RPMI7951 (cell line): ENCODE results near the gene GAREM1. TPM values are rescaled to one million over a fixed set of nuclear protein-coding genes. Genes with fewer than 3 reads are reported as not detected.

Experiments used
- DNase-seq: peaks from one replicate; pipeline ENCODE4 v3.0.0-alpha.2; 2012; ENCODE audit warnings: low read depth
- total RNA-seq: library from RNA; depleted of rRNA; stranded (reverse); fragments of >200 nt; shearing (Covaris generic); gene quantifications from 2 replicates; pipeline ENCODE4 v1.2.3, GENCODE V29; 2014

GAREM1 gene
- total RNA-seq, 1 experiment from 2014 or later = 0.60 TPM

DNA sequence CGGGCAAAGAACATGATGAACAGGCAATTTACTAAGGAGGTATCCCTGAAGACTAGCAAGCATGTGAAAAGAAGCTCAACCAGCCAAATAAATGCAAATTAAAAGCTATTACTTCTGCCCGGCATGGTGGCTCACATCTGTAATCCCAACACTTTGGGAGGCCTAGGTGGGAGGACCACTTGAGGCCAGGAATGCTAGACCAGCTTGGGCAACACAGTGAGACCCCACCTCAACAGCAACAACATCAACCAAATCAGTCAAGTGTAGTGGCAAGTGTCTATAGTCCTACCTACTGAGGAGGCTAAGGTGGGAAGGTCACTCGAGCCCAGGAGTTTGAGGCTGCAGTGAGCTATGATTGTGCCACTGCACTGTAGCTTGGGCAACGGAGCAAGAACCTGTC, 141.7 kb downstream of the GAREM1 start:
- DNase-seq = no peak

DNA sequence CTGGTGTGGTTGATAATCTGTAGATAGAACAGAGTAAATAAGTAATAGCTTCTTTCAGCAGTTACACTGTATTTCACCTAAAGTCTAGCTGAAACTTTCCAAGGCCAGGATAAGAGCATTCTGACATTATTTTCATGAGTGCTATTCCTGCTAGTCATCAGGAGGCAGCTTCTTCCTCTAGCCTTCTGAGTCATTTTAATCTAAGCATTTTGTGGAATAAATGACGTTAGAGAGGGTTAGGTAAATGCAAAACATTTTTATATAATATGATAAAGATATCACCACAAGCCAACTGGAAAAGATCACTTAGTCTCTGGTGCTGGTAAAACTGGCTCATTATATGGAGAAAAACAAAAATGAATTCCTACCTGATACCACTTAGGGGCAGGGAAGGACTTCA, 142.3 kb downstream of the GAREM1 start:
- no peak for DNase-seq

DNA sequence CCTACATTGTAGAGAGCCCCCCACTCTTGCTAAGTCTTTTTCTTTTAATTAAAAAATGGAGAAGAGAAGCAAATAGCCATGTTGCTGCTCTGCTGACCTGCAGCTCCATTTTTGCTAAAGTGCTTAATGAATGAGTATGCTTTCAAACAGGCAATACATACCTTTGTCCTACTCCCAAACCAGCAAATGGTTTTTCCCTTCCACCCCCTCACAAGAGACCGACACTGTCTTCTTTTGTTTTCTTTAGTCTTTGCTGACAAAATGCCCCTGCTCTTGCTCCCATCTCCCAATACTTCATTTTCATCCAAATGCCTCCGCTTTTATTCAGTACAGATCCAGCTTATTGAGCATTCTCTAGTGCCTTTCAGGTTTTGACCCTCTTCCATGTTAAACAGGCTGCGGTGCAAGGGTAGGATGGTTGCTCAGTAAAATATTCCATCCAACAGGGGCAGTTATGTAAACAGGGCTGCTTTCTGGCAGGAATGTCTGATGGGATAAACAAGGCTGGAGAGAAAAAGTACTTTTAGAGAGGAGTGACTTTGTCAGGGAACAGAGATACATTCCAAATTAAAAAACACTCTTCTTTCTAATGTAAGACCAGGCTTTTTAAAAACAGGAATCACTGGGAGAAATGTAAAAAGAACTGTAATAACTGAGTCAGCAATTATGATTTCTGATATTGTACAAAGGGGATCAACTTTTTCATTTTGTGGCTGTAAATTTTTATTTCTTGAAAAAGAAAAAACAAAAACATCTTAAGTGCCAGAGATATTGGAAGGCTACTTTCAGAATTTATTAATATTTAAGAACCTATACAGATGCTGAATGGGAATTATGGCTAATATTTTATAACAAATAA, 144.0 kb downstream of the GAREM1 start:
- no peak for DNase-seq

DNA sequence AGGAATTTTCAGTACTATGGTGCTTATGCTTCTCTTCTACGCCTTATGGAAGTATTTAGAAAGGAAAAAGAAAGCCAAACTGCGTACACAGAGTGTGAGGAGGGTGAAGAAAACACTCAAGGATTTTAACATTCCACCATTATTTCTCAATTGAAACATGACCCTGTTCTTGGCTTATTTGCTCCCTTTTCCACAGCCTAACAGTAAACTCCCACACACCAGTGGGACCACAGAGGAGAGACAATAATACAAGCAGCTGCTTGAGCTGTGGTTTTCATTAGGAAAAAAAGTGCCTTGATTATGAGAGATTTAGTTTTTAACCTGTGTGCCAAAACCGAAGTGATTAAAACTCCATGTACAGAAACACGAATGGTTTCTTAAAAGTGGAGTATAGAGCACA, 146.5 kb downstream of the GAREM1 start:
- DNase-seq = no peak

DNA sequence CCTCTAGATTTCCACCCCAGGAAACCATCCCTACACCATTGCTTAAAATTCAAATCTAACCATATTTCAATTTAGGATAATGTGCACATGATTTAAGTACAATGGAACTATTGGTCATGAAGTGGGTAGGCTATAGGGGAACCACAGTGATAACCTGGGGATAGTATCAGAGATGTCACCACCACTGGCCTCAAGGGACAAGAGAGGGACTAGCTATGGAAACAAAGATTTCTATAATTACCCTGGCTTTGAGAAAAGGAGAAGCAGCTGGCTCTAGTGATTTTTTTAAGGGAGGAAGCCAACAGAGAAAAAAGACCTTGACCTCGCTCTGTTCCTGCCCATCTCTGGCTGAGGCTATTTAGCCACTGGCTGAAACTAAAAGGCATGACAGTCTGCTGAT, 148.9 kb downstream of the GAREM1 start:
- no peak for DNase-seq

DNA sequence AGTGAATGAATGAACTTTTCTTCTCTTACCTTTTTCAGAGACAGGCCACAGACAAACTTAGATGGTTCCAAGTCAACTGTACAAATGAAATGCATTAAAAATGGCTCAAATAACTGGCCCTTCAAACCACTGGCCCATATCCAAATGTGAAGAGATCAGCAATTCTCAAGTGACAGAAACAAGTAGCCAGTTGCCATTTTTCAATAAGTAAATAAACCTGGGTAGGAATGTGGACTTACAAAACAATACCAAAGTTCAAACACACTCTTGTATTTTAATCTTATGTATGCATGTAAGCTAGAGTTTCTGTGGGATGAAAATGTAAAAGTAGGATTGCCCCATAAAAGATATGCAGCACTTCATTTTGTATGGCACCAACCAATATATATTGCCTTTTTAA, 151.6 kb downstream of the GAREM1 start:
- no peak for DNase-seq

DNA sequence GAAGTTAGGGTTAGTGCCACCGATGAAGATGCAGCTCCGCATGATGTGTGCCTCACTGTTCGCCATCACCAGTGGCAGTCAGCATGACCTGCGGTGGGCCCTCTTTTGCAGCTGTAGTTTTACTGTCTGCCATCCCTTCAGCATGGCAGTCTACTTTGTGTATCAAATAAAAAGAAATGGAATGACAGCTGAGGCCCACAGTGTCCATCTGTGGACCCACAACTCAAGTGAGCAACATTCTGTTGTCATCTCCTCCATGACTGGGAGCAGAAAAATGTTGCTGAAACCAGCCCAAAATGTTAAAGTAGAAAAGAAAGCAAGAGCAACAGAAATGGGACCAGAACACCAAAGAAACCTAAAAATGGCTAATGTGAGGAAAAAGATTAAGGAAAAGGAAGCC, 152.1 kb downstream of the GAREM1 start:
- no peak for DNase-seq

DNA sequence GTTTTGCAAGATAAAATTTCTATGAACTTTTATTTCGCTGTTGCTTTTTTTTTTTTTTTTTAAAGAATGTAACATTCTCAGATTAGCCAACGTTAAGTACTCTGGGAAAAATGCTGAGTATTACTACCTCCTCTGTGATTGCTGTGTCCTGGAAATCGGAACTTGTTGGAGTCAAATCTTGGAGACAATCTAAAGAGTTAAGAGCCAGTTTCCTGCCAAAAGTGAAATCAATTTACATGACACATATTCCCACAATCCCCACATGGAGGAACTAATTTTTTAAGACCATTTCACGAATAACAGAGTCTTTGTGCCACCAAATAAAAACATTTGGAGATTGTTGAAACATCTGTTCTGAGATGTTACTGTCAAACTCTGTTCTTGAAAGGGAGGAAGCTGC, 153.0 kb downstream of the GAREM1 start:
- no peak for DNase-seq

DNA sequence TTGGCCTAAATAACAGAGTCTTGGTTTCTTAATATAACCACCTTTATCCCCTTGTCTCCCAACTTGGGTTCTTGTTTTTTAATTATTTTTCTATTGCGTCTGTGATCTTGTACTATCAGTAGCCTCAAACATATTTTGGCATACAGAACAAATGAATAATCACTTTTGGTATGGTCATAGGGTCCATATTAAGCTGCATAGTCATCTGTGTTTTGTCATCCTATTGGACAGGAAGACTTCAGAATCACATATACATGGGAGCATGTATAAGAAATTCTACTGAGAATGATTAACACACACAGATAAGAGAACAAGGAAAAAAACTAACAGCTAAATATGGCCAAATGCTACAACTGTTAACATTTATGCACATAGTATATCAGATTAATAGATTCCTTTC, 154.8 kb downstream of the GAREM1 start:
- no peak for DNase-seq

DNA sequence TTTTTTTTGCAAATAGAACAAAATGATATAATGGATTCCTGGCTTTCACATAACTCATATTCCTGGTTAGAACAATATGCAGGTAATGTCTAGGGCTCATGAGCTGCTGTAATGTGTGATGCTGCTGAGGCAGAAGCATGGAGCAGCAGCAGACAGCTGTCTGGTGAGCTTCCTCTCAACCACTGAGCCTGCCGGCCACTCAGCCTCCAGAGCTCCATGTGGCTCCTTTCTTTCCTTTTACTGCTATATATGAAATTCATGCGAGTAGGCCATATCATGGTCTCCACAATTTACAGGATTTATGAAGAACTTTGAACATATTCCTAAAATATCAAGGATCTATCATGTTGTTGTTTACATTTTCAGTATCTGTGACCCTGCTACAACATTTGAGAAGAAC, 159.9 kb downstream of the GAREM1 start:
- no peak for DNase-seq

DNA sequence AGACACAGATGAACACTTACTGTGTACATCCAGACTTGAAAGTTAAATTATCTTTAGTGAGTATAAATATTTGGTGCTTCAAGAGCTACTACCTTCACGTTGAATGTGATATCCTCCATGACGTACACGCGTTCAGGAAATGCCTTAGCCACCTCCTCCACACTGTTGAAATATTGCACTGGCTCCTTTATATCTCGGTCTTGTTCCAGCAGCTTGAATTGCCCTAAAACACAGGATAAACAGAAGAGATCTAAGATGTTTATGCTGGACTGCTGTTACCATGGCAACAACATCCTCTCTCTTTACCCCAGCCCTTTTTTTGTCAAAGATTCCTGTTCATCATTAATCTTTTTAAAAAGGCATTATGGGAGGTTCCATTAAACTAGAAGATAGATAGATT, 160.6 kb downstream of the GAREM1 start:
- no peak for DNase-seq

DNA sequence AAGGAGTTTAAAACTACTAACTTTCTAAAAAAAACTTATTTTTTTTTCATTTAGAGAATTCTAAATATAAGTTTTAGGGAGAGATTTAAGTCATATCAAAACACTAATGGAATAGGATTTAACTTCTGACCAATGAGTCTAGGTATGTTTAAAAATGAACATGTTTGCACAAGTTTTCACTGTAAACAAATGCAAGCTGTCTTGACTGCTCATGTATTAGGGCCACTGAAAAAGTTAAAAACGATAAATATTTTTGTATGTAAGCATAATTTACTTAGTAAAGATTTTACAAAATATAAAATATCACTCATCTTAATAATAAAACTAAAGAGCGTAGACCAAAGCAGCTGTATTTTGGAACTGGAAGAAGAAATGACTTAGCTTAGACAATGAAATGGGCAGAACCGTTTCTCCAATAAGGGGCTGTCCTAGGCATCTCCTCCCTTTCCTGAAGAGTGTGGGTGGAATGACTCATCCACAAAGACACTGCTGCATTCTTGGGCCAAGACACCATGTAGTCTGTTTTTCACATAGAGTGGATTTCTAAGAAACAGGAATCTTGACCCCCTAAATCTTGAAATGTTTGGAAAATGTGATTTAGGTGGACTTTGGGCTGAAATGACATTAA, 162.1 kb downstream of the GAREM1 start:
- DNase-seq = peak; percentile 60

DNA sequence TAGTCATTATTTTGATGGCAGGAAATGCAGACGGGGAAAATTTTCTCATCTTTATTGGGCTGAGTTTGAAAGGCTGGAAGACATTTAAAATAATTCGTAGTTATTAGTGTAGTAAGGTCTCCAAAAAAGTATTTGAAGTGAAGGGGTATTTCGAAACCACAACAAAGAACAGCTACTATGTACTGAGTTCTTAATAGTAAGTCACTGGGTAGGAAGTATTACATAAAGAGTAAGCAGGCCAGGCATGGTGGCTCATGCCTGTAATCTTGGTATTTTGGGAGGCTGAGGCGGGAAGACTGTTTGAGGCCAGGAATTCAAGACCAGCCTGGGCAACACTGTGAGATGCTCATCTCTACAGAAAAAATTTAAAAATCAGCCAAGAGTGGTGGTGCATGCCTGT, 167.3 kb downstream of the GAREM1 start:
- no peak for DNase-seq

DNA sequence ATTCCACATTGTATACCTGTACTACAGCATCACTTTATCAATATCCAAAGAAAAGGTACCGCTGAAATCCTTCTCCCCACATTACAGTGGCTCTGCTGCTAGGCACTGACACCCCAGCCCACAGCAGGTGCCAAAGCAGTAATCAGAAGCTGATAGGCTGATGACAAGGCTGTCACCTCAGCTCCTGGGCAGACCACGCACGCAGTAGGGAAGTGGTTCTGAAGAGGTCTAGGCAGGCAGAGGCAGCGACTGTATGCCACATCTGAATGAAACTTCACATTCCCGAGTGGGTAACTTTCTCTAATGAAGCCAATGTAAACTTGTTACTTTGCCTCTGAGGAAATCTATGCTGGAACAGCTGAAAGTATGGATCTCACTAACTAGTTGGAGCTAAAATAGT, 167.9 kb downstream of the GAREM1 start:
- no peak for DNase-seq

DNA sequence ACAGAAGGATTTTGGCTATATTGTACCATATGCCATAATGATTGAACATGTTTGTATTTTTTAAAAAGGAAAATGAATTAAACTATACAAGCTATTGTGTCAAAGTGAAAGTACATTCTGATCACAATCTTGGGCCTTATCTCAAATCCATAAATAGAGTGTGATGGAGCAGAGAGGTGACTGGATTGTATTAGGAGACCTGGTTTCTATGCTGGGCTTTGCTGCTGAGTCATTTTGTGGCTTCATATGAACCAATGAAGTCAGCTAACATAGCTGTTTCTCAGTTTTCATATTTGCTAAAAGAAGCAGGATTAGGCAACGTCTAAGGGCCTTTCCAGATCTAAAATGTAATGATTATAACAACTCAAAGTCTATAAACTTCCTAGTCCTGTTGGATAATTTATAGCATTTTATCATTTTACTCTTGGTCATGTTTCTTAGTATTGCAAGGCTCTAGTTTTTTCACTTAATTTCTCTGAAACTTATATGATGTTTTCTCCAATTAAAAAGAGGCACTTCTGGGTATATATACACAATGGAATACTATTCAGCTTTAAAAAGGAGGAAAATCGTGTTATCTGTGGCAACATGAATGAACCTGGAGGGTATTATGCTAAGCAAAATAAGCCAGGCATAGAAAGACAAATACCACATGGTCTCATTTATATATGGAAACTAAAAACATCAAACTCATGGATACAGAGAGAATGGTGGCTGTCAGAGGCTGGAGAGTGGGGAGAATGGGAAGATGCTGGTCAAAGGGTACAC, 168.5 kb downstream of the GAREM1 start:
- peak; percentile 43 for DNase-seq

DNA sequence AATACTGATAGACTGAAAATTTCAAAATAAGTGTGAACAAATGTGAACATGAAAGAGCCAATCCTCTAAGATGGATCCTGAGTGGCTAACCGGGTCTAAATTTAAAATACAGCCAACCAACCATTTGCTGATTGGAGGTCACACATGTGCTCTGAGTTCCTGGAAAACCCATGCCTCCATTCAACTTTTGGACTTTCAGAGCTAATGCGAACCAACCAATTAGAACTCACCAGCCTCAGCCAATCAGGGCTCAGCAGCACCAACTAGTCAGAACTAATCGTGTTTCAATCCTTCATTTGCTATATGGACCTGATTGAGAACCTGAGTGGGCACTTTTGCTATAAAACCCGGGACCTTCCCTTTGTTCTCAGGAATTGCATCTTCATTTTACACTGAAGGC, 169.3 kb downstream of the GAREM1 start:
- no peak for DNase-seq

DNA sequence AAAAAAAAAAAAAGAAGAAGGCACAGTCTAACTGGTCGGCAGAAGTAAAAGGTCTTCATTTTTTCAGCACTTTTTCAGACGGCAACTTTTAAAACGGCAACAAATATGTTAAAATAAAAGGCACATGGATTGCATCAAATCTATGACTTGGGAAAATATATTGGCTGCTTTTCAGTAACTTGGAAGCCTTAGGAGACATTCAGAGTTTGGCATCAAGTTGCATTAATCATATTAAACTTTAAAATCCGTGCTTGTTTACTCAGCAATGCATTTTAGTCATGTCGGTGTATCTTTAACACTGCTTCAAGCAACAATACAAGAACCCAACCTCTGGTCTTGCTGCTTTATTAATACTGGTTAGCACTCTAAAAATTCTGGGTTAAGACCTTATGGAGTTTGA, 169.8 kb downstream of the GAREM1 start:
- no peak for DNase-seq

DNA sequence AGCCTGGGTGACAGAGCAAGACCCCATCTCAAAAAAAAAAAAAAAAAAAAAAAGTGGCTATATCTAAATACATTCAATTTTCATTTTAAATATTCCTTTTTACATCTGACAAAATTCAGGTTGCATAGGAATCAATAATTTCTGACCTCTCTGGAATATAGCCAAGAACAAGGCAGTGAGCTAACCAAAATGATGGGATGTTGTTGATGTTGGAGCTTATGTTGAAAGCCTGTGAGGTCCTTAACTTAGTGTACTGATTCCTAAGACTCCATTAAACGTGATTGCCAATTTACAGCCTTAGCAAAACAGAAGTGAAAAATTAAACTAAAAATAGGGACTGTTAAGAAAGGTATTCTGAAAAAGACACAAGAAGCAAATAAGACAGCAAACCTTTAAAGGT, 171.2 kb downstream of the GAREM1 start:
- no peak for DNase-seq

DNA sequence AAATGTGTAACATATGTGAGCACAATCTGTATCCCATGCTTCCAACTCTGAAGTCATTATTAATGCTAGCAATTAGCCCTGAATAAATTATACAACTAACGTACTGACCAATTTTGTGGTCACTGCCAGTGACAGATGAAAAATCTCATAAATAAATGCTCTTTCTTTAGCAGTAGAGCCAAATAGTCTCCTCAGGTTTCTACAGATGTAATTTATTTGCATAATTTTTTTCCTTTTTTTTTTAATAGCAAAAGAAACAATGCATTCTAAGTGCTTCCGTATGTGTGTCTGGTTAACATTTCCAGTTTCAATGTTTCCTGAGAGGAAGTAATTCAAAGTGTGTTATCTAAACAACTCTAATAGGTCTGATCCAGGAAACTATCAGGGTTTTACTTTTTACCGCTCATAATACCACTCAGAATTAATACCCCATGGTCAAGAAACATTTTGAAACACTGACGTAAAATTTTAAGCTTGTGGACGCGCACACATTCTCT, 172.5 kb downstream of the GAREM1 start:
- no peak for DNase-seq

DNA sequence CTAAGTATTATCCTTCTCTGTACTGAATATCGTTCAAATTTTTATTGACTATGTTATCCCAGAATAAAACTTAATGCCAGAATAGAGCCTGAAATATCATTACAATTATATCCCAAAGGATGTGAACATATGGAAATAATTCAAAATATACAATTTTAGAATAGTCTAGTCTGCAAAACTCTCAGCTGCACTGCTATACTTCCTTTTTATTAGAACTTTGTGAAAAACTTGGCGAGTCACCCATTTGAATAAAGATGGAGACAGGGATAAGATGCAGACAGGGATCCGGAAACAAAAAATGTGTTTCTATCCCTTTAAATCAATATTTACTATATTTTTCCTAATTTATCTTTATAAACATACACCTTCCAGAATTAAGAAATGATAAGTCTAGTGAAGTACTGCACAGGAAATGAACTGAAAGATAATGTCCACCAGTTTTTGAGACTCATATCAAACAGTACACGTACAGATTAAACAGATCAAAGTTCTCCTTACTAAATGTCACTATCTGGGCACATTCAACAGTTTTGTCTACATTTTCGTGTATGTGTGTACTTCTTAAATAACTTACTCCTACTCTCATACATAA, 173.0 kb downstream of the GAREM1 start:
- no peak for DNase-seq

DNA sequence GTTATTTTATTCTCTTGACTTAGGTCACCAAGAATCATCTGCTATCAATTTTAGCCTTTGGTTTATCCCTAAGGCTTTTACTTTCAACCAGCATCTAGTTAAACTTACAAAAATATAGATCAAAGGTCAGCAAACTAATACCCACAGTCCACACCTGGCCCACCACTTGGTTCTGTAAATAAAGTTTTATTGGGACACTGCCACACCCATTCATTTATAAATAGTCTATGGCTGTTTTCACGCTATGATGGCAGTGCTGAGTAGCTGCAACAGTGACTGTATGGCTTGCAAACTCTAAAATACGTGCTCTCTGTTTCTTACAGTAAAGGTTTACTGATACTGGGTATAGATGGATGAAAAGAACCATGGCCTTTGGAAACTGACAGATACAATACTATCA, 173.8 kb downstream of the GAREM1 start:
- no peak for DNase-seq

DNA sequence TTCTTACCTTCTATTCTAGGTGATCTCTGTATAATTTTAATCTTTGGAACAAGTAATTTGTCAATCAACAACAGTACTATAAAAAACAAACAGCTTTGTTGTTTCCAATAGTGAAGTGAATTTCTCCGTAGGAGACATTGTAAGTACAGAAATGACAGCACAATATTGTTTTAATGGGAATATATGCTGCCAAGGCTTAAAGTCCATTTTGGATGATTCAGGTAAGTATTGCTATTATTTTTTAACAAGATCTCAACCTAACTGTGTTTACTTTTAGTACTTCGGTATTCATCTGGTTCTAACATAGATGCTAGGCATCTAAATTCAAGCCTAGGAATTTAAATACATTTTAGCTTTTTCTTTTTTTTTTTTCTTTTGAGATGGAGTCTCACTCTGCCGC, 175.1 kb downstream of the GAREM1 start:
- DNase-seq = no peak
